Stomach smooth muscle (tissue), 2 donors: Measurements from ENCODE around the gene CEACAM3.

ENCODE experiments used
- H3K27ac ChIP-seq: one replicate; pipeline ENCODE4 v1.7.0; 2013; ENCODE audit warnings: mild to moderate bottlenecking, low read length, inconsistent platforms
- H3K27me3 ChIP-seq, 2 donors: one replicate each; pipeline ENCODE4 v1.7.0; 2013; ENCODE audit warnings: low read length in 2 of 2; ENCODE audit not compliant: insufficient read depth in 2 of 2, control insufficient read depth in 1 of 2
- H3K36me3 ChIP-seq, 2 donors: one replicate each; pipeline ENCODE4 v1.7.0; 2013; ENCODE audit warnings: low read length in 2 of 2; ENCODE audit not compliant: control insufficient read depth in 2 of 2, insufficient read depth in 2 of 2
- H3K4me1 ChIP-seq: one replicate; pipeline ENCODE4 v1.7.0; 2013; ENCODE audit warnings: low read length; ENCODE audit not compliant: control insufficient read depth, insufficient read depth
- H3K4me3 ChIP-seq, 2 donors: one replicate each; pipeline ENCODE4 v1.7.0; 2013; ENCODE audit warnings: low read length in 2 of 2
- H3K9ac ChIP-seq, 2 donors: one replicate each; pipeline ENCODE4 v1.7.0; 2013; ENCODE audit warnings: low read length in 2 of 2, mild to moderate bottlenecking in 1 of 2
- H3K9me3 ChIP-seq, 2 donors: one replicate each; pipeline ENCODE4 v1.7.0; 2013; ENCODE audit warnings: low read length in 2 of 2; ENCODE audit not compliant: control insufficient read depth in 2 of 2
- donor health status: healthy.
- donor health status: Pancreatic carcinoma.

Gene CEACAM3

GRCh38 chr19:41859213-41859617, 62.8 kb downstream of the CEACAM3 start:
- H3K36me3 ChIP-seq, result peaks cover 21 to 25% of the 10 kb centered on the region in 2 donors
- H3K27me3 ChIP-seq, result peaks cover 0 to 3% of the 10 kb centered on the region in 2 donors
- no peaks in the 10 kb centered on the region for H3K9me3 ChIP-seq
- H3K27ac ChIP-seq, result peak overlapping the region; percentile 99
- peak overlapping the region; percentile 29 to 42 for H3K9ac ChIP-seq
- H3K4me1 ChIP-seq, result peaks cover 30% of the 10 kb centered on the region
- H3K4me3 ChIP-seq, result peak overlapping the region; percentile 15 to 95

GRCh38 chr19:41859618-41860418, 63.4 kb downstream of the CEACAM3 start, which contains the start of gene RPS19:
RPS19 (plus strand) TSS chr19:41860255; CDS start chr19:41860775, 520 bp downstream.
- Histone ChIP-seq H3K27me3 (peaks cover 0 to 3% of the 10 kb centered on the region in 2 donors), H3K4me1 (peaks cover 32% of the 10 kb centered on the region)

GRCh38 chr19:41860419-41861115, 64.2 kb downstream of the CEACAM3 start:
- H3K27me3 ChIP-seq, result no peaks in the 10 kb centered on the region
- H3K4me1 ChIP-seq, result peaks cover 32% of the 10 kb centered on the region
- peak overlapping the region; percentile 76 to 95 for H3K4me3 ChIP-seq
- peak overlapping the region; percentile 87 to 98 for H3K9ac ChIP-seq
- H3K9me3 ChIP-seq, result no peaks in the 10 kb centered on the region
- peak overlapping the region; percentile 99 for H3K27ac ChIP-seq
- peaks cover 29 to 35% of the 10 kb centered on the region in 2 donors for H3K36me3 ChIP-seq

More at GRCh38 chr19:41859618-41860418, 63.4 kb downstream of the CEACAM3 start, which contains the start of gene RPS19:
- peak within 1 kb of the TSS; percentile 76 to 95 for H3K4me3 ChIP-seq
- H3K9ac ChIP-seq, result peak within 1 kb of the TSS; percentile 87 to 98
- H3K27ac ChIP-seq, result peak within 1 kb of the TSS; percentile 99
- no peaks in the 10 kb centered on the region for H3K9me3 ChIP-seq
- peaks cover 27 to 31% of the 10 kb centered on the region in 2 donors for H3K36me3 ChIP-seq
